Measurements from ENCODE around the gene NREP. TPM values are rescaled to one million over a fixed set of nuclear protein-coding genes. Genes with fewer than 3 reads are reported as not detected.

Gene NREP
- total and polyA plus RNA-seq, 10 of the 15 experiments (the other 5 are each of a cell fraction or from before 2014, with no cell fraction given): 20.6 to 117 (median 32.2) TPM

- TF ChIP-seq, protein P1, sequence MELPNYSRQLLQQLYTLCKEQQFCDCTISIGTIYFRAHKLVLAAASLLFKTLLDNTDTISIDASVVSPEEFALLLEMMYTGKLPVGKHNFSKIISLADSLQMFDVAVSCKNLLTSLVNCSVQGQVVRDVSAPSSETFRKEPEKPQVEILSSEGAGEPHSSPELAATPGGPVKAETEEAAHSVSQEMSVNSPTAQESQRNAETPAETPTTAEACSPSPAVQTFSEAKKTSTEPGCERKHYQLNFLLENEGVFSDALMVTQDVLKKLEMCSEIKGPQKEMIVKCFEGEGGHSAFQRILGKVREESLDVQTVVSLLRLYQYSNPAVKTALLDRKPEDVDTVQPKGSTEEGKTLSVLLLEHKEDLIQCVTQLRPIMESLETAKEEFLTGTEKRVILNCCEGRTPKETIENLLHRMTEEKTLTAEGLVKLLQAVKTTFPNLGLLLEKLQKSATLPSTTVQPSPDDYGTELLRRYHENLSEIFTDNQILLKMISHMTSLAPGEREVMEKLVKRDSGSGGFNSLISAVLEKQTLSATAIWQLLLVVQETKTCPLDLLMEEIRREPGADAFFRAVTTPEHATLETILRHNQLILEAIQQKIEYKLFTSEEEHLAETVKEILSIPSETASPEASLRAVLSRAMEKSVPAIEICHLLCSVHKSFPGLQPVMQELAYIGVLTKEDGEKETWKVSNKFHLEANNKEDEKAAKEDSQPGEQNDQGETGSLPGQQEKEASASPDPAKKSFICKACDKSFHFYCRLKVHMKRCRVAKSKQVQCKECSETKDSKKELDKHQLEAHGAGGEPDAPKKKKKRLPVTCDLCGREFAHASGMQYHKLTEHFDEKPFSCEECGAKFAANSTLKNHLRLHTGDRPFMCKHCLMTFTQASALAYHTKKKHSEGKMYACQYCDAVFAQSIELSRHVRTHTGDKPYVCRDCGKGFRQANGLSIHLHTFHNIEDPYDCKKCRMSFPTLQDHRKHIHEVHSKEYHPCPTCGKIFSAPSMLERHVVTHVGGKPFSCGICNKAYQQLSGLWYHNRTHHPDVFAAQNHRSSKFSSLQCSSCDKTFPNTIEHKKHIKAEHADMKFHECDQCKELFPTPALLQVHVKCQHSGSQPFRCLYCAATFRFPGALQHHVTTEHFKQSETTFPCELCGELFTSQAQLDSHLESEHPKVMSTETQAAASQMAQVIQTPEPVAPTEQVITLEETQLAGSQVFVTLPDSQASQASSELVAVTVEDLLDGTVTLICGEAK (IDR thresholded peaks at IDR 0.05; ENCODE audit: borderline replicate concordance): no peak
- no peak for TF ChIP-seq GATAD2B (conservative IDR thresholded peaks at IDR 0.05; ENCODE audit: low read depth)
Observed at GRCh38 chr5:111741278-111741677, 15.7 kb downstream of the NREP start (continued).

- intact Hi-C loops (cut with micrococcal nuclease; ENCODE audit: unreplicated experiment): no loop called here
- Histone ChIP-seq H3K9me3 (replicated peaks; ENCODE audit: control insufficient read depth, insufficient read depth, low read length) (no peaks in the 10 kb centered on the region), H3K36me3 (ENCODE audit: control insufficient read depth in 2 of 2, insufficient read depth in 2 of 2, low read length in 1 of 2) (peaks cover 0 to 3% of the 10 kb centered on the region in 2 experiments; a peak in 2 of 4 replicates), H3K79me2 (ENCODE audit: control insufficient read depth, insufficient read depth, low read length) (no peaks in the 10 kb centered on the region), H3K9ac (ENCODE audit: control insufficient read depth, insufficient read depth, low read length) (no peak overlapping the region), H2AFZ (ENCODE audit: control insufficient read depth, low read depth, low read length) (no peak overlapping the region), H3K4me3 (no peak overlapping the region), H3K4me2 (ENCODE audit: control insufficient read depth, insufficient read depth) (no peak overlapping the region), H3K27me3 (replicated peaks in 1 of 2; ENCODE audit: control insufficient read depth in 2 of 2, insufficient read depth in 2 of 2, low read length in 1 of 2) (no peaks in the 10 kb centered on the region), H3K27ac (ENCODE audit: control insufficient read depth, insufficient read depth) (no peak overlapping the region), H4K20me1 (ENCODE audit: control insufficient read depth, insufficient read depth) (no peaks in the 10 kb centered on the region), H3K4me1 (ENCODE audit: control insufficient read depth, insufficient read depth, low read length) (peaks cover 9% of the 10 kb centered on the region)
- TF ChIP-seq CBFB (IDR thresholded peaks at IDR 0.05; ENCODE audit: low read depth) (no peak), BRCA1 (IDR thresholded peaks at IDR 0.05; ENCODE audit: low read depth, low read length) (no peak), ESRRA (IDR thresholded peaks at IDR 0.05; ENCODE audit: low read length) (no peak), CHD4 (IDR thresholded peaks at IDR 0.05) (no peak), RAD21 (IDR thresholded peaks at IDR 0.05; ENCODE audit: insufficient read depth, low read depth, low read length) (no peak), FOXK2 (IDR thresholded peaks at IDR 0.05) (no peak), ZNF24 (IDR thresholded peaks at IDR 0.05) (no peak), DPF2 (IDR thresholded peaks at IDR 0.05) (no peak), STAT3 (IDR thresholded peaks at IDR 0.05; ENCODE audit: low read depth, low read length) (no peak), ASH2L (IDR thresholded peaks at IDR 0.05; ENCODE audit: borderline replicate concordance, low read depth) (no peak), EED (IDR thresholded peaks at IDR 0.05; ENCODE audit: low read depth) (no peak), KAT2A (conservative IDR thresholded peaks at IDR 0.05; ENCODE audit: control insufficient read depth, low read depth, low read length) (no peak), PML (IDR thresholded peaks at IDR 0.05; ENCODE audit: low read length) (no peak), SUZ12 (IDR thresholded peaks at IDR 0.05; ENCODE audit: unreplicated experiment) (no peak), TBL1XR1 (IDR thresholded peaks at IDR 0.05; ENCODE audit: low read depth, low read length) (no peak), GATAD2B (conservative IDR thresholded peaks at IDR 0.05; ENCODE audit: low read depth) (no peak), TCF3 (IDR thresholded peaks at IDR 0.05; ENCODE audit: borderline replicate concordance, insufficient read depth, low read depth, low read length) (no peak), BHLHE40 (IDR thresholded peaks at IDR 0.05; ENCODE audit: borderline replicate concordance in 1 of 2, low read depth in 2 of 2, low read length in 1 of 2) (no peak)
- TF ChIP-seq, protein P2, sequence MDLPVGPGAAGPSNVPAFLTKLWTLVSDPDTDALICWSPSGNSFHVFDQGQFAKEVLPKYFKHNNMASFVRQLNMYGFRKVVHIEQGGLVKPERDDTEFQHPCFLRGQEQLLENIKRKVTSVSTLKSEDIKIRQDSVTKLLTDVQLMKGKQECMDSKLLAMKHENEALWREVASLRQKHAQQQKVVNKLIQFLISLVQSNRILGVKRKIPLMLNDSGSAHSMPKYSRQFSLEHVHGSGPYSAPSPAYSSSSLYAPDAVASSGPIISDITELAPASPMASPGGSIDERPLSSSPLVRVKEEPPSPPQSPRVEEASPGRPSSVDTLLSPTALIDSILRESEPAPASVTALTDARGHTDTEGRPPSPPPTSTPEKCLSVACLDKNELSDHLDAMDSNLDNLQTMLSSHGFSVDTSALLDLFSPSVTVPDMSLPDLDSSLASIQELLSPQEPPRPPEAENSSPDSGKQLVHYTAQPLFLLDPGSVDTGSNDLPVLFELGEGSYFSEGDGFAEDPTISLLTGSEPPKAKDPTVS (IDR thresholded peaks at IDR 0.05; ENCODE audit: low read depth, low read length): no peak
- ChIA-PET POLR2A (no interaction called here), CTCF (interaction anchor here (0.8 to 1.0 kb wide), 2 partner anchors 41 to 286 kb away, joined by 3 to 4 read pairs; no protein-coding TSS in a partner anchor), RAD21 (ENCODE audit: unreplicated experiment) (no interaction called here), SMC1A (ENCODE audit: uncharacterized antibody, unreplicated experiment) (interaction anchor here (0.8 to 1.3 kb wide), 4 partner anchors 11 to 18 kb away, joined by 3 to 6 read pairs (median 4); no protein-coding TSS in a partner anchor)
- WGBS (ENCODE audit: insufficient coverage, insufficient replicate concordance, low lambda C conversion rate, missing lambda C conversion rate): 72% methylated on average over 3 of the region's 3 CpGs
- no peak for DNase-seq (ENCODE audit: low read depth, low spot score)
- no peak for ATAC-seq
- FAIRE-seq: no peak
- no TSS peak for BruUV-seq (replicated peaks)
- in situ Hi-C loops (cut with MboI): no loop called here
Observed at GRCh38 chr5:111739416-111739815, 17.6 kb downstream of the NREP start.

Data from GM12878 (cell line).